HCT116 (cell line): ENCODE data around the gene C4orf51. TPM values are rescaled to one million over a fixed set of nuclear protein-coding genes. Genes with fewer than 3 reads are reported as not detected.

Source experiments
- ATAC-seq: fragments of 200-7000 bp; cut with Tn5 transposase; 2 replicates; pipeline ENCODE4 v1.9.1; 2020; ENCODE audit warnings: mild to moderate bottlenecking, moderate library complexity
- BruUV-seq: library from RNA; stranded (reverse); fragments of 400-500 nt; replicated peaks from 2 replicates; lab custom pipeline; 2021; lab: Mats Ljungman, UMichigan
- CTCF ChIA-PET: fragments of 300-600 bp; sonication (Branson Sonifier 250); formaldehyde crosslinking; loops from one replicate; lab custom pipeline; 2021; ENCODE audit warnings: antibody characterized with exemption; lab: Charles Lee
- POLR2A ChIA-PET: fragments of 300-600, 350-600 bp; sonication (Branson Sonifier 250); formaldehyde crosslinking; loops from one replicate; lab custom pipeline; 2021; ENCODE audit warnings: antibody characterized with exemption; lab: Charles Lee
- RAD21 ChIA-PET, 2 experiments: fragments of 300-600 bp; sonication (Branson Sonifier 250); formaldehyde crosslinking; loops; one replicate each; lab custom pipeline; 2023; ENCODE audit warnings: low total read pairs in 2 of 2; ENCODE audit not compliant: uncharacterized antibody in 2 of 2, unreplicated experiment in 2 of 2, low non-redundant PET in 1 of 2; lab: Charles Lee
- DNase-seq: peaks from one replicate; pipeline ENCODE4 v3.0.0-alpha.2; 2010; ENCODE audit warnings: low read depth, low spot score
- H2AFZ ChIP-seq: fragments of 200-600 bp; shearing (Covaris generic), sonication (generic); 2 replicates; pipeline ENCODE4 v1.6.1; 2017; ENCODE audit warnings: low read depth, mixed run types, mixed read lengths, antibody characterized with exemption, low read length; ENCODE audit not compliant: poor library complexity, severe bottlenecking
- H3K27ac ChIP-seq: 2 replicates; pipeline ENCODE4 v1.5.1; 2012; ENCODE audit warnings: low read depth, low read length
- H3K27me3 ChIP-seq: fragments of 200-600 bp; sonication (generic); 2 replicates; pipeline ENCODE4 v1.6.1; 2016; ENCODE audit warnings: mixed run types, low read length, mixed read lengths; ENCODE audit not compliant: insufficient read depth
- H3K36me3 ChIP-seq, 2 experiments: fragments of 200-500 bp in 1 of 2; fragments of 200-600 bp in 1 of 2; sonication (Bioruptor generic) in 1 of 2; sonication (generic) in 1 of 2; 2 replicates each; pipeline versions ENCODE4 v1.5.1 to v1.6.1; 2014 to 2016; ENCODE audit warnings: low read length in 2 of 2, inconsistent platforms in 1 of 2, mixed read lengths in 1 of 2, mixed run types in 1 of 2; ENCODE audit not compliant: insufficient read depth in 2 of 2, control insufficient read depth in 1 of 2
- H3K4me1 ChIP-seq, 2 experiments: fragments of 200-600 bp in 1 of 2; sonication (generic) in 1 of 2; 2 replicates each; pipeline versions ENCODE4 v1.5.1 to v1.6.1; 2012 to 2017; ENCODE audit warnings: low read length in 2 of 2, inconsistent platforms in 1 of 2, mild to moderate bottlenecking in 1 of 2, mixed read lengths in 1 of 2, mixed run types in 1 of 2, moderate library complexity in 1 of 2; ENCODE audit not compliant: insufficient read depth in 2 of 2, control insufficient read depth in 1 of 2
- H3K4me2 ChIP-seq: fragments of 200-600 bp; sonication (generic); 2 replicates; pipeline ENCODE4 v1.6.1; 2017; ENCODE audit warnings: mixed run types, low read length, mixed read lengths
- H3K4me3 ChIP-seq, 2 experiments: fragments of 200-600 bp in 1 of 2; sonication (generic) in 1 of 2; replicated peaks in 1 of 2; 2 replicates each; pipeline ENCODE4 v1.5.1; 2011 to 2016; ENCODE audit warnings: low read length in 2 of 2, control low read depth in 1 of 2, low read depth in 1 of 2, mild to moderate bottlenecking in 1 of 2, mixed read lengths in 1 of 2, mixed run types in 1 of 2
- H3K79me2 ChIP-seq: fragments of 200-600 bp; sonication (generic); 2 replicates; pipeline ENCODE4 v1.6.1; 2017; ENCODE audit warnings: mild to moderate bottlenecking, mixed run types, low read length, moderate library complexity, mixed read lengths; ENCODE audit not compliant: insufficient read depth
- H3K9ac ChIP-seq: fragments of 200-600 bp; sonication (generic); 2 replicates; pipeline ENCODE4 v1.6.1; 2016; ENCODE audit warnings: low read length, mixed read lengths
- H3K9me2 ChIP-seq: fragments of 200-600 bp; sonication (generic), shearing (Covaris generic); 2 replicates; pipeline ENCODE4 v1.6.1; 2017; ENCODE audit warnings: mixed run types, mild to moderate bottlenecking, moderate library complexity; ENCODE audit not compliant: insufficient read depth
- H3K9me3 ChIP-seq, 2 experiments: fragments of 200-500 bp in 1 of 2; fragments of 200-600 bp in 1 of 2; sonication (Bioruptor generic) in 1 of 2; sonication (generic) in 1 of 2; 2 replicates each; pipeline ENCODE4 v1.6.1; 2014 to 2017; ENCODE audit warnings: low read length in 2 of 2, mixed read lengths in 2 of 2, inconsistent platforms in 1 of 2, low read depth in 1 of 2, mild to moderate bottlenecking in 1 of 2, mixed run types in 1 of 2, moderate library complexity in 1 of 2; ENCODE audit not compliant: control insufficient read depth in 1 of 2, insufficient read depth in 1 of 2
- H4K20me1 ChIP-seq: fragments of 200-600 bp; sonication (generic), shearing (Covaris generic); 2 replicates; pipeline ENCODE4 v1.6.1; 2017; ENCODE audit warnings: mixed run types, mild to moderate bottlenecking, moderate library complexity; ENCODE audit not compliant: insufficient read depth
- CBX3 ChIP-seq: IDR thresholded peaks from 2 replicates; pipeline ENCODE4 v1.6.1; 2012; ENCODE audit warnings: low read depth
- FOSL1 ChIP-seq: IDR thresholded peaks from 2 replicates; pipeline ENCODE4 v1.6.1; 2012; ENCODE audit warnings: low read depth
- MAX ChIP-seq: IDR thresholded peaks from 2 replicates; pipeline ENCODE4 v1.6.1; 2012
- POLR2A ChIP-seq: IDR thresholded peaks from 2 replicates; pipeline ENCODE4 v1.7.0; 2011; ENCODE audit warnings: borderline replicate concordance; ENCODE audit not compliant: insufficient read depth, insufficient read length; ENCODE audit errors: extremely low read depth
- SRF ChIP-seq: IDR thresholded peaks from 2 replicates; pipeline ENCODE4 v1.6.1; 2012; ENCODE audit warnings: low read depth
- intact Hi-C: fragments of 100-400 bp; cut with micrococcal nuclease; formaldehyde crosslinking; loops from 2 replicates; pipeline ENCODE4 v1.10.0; 2022
- total RNA-seq: library from RNA; stranded (reverse); gene quantifications from one replicate; pipeline ENCODE4 v1.2.1, GENCODE V29; 2021; ENCODE audit not compliant: unreplicated experiment

C4orf51 gene
- total RNA-seq, 1 experiment from 2014 or later: not detected

GRCh38 chr4:145719752-145720624 is 40.0 kb downstream of the C4orf51 start:
- no peak overlapping the region for H3K4me2 ChIP-seq
- POLR2A ChIA-PET: no interaction called here
- no peaks in the 10 kb centered on the region for H3K79me2 ChIP-seq
- intact Hi-C loops: no loop called here
- ATAC-seq: no peak
- no peaks in the 10 kb centered on the region for H3K36me3 ChIP-seq
- no peak for TF ChIP-seq FOSL1
- TF ChIP-seq POLR2A: no peak
- TF ChIP-seq SRF: no peak
- no peak for TF ChIP-seq CBX3
- H3K9me3 ChIP-seq: no peaks in the 10 kb centered on the region
- no peak overlapping the region for H3K4me3 ChIP-seq
- no peak overlapping the region for H2AFZ ChIP-seq
- no peak for DNase-seq
- H3K27ac ChIP-seq: no peak overlapping the region
- H3K27me3 ChIP-seq: no peaks in the 10 kb centered on the region
- no peaks in the 10 kb centered on the region for H3K4me1 ChIP-seq
- CTCF ChIA-PET: no interaction called here
- RAD21 ChIA-PET: no interaction called here
- no TSS peak for BruUV-seq
- H4K20me1 ChIP-seq: no peaks in the 10 kb centered on the region
- no peaks in the 10 kb centered on the region for H3K9me2 ChIP-seq
- H3K9ac ChIP-seq: no peak overlapping the region

- H3K4me3 ChIP-seq: no peak overlapping the region
- no peaks in the 10 kb centered on the region for H3K9me2 ChIP-seq
- no peak overlapping the region for H3K9ac ChIP-seq
- no peak overlapping the region for H3K4me2 ChIP-seq
- no peak overlapping the region for H2AFZ ChIP-seq
- no TSS peak for BruUV-seq
- ChIA-PET POLR2A (no interaction called here), CTCF (no interaction called here)
- no peak overlapping the region for H3K27ac ChIP-seq
- H4K20me1 ChIP-seq: no peaks in the 10 kb centered on the region
- no peak for ATAC-seq
- no peaks in the 10 kb centered on the region for H3K9me3 ChIP-seq
- H3K36me3 ChIP-seq: no peaks in the 10 kb centered on the region
- TF ChIP-seq MAX: no peak
- TF ChIP-seq, all 23 proteins: peak for 0
- Histone ChIP-seq H3K4me1 (no peaks in the 10 kb centered on the region), H3K79me2 (no peaks in the 10 kb centered on the region), H3K27me3 (no peaks in the 10 kb centered on the region)
- RAD21 ChIA-PET: no interaction called here
- no peak for DNase-seq
- intact Hi-C loops: no loop called here
Observed at GRCh38 chr4:145720656-145721055, 40.7 kb downstream of the C4orf51 start.
